Prostate gland (tissue), 2 donors: Measurements from ENCODE around the gene TNFRSF17. TPM values are rescaled to one million over a fixed set of nuclear protein-coding genes. Genes with fewer than 3 reads are reported as not detected.

Experiments
- DNase-seq: peaks from one replicate; pipeline ENCODE4 v3.0.0-alpha.2; 2019; ENCODE audit warnings: low spot score
- H3K27ac ChIP-seq, 2 donors: fragments of 200-600 bp; sonication (generic); 2 replicates each; pipeline ENCODE4 v1.5.1; 2017 to 2019
- H3K27me3 ChIP-seq: fragments of 200-600 bp; sonication (generic); replicated peaks from 2 replicates; pipeline ENCODE4 v1.5.1; 2019; ENCODE audit not compliant: insufficient read depth
- H3K36me3 ChIP-seq, 2 donors: fragments of 200-600 bp; sonication (generic); 1 replicate in 1 of 2; 2 replicates in 1 of 2; pipeline versions ENCODE4 v1.5.1 to v1.8.1; 2017 to 2019
- H3K4me1 ChIP-seq: fragments of 200-600 bp; sonication (generic); replicated peaks from 2 replicates; pipeline ENCODE4 v1.5.1; 2019
- H3K4me3 ChIP-seq, 2 donors: fragments of 200-600 bp; sonication (generic); 2 replicates each; pipeline ENCODE4 v1.5.1; 2017 to 2019
- H3K9me3 ChIP-seq: fragments of 200-600 bp; sonication (generic); 2 replicates; pipeline ENCODE4 v1.5.1; 2017
- CTCF ChIP-seq, 4 experiments: fragments of 200-600 bp in 2 of 4; fragments of 450-650 bp in 2 of 4; sonication (generic) in 2 of 4; IDR thresholded peaks; 1 replicate in 3 of 4; 2 replicates in 1 of 4; pipeline ENCODE4 v1.5.1; 2016 to 2019; ENCODE audit warnings: antibody characterized with exemption in 4 of 4, mild to moderate bottlenecking in 2 of 4, moderate library complexity in 2 of 4
- POLR2A ChIP-seq: fragments of 450-650 bp; IDR thresholded peaks from one replicate; pipeline ENCODE4 v1.6.1; 2016; ENCODE audit warnings: antibody characterized with exemption, mild to moderate bottlenecking
- POLR2AphosphoS5 ChIP-seq: sonication (generic); formaldehyde crosslinking; IDR thresholded peaks from one replicate; pipeline ENCODE4 v1.6.1; 2017; ENCODE audit warnings: antibody characterized with exemption
- WGBS: methylation state at CpG from one replicate; pipeline ENCODE4 v1.1.5; 2018; 5-methylcytosine and 5-hydroxymethylcytosine counted together
- intact Hi-C: fragments of 100-400 bp; cut with DNase I; formaldehyde crosslinking; loops from one replicate; pipeline ENCODE4 v1.14.2; 2022
- total RNA-seq, 2 donors: library from RNA; depleted of rRNA; stranded (reverse); fragments of >200 nt; gene quantifications; one replicate each; pipeline ENCODE4 v1.1.0, GENCODE V29; 2016

TNFRSF17 gene
- total RNA-seq, 2 donors from 2014 or later: 1.0 TPM; not detected in 1

- H3K4me3 ChIP-seq: no peak overlapping the region
- H3K27me3 ChIP-seq: no peaks in the 10 kb centered on the region
- intact Hi-C loops: no loop called here
- H3K9me3 ChIP-seq: no peaks in the 10 kb centered on the region
- TF ChIP-seq POLR2AphosphoS5: no peak
- TF ChIP-seq POLR2A: no peak
- TF ChIP-seq CTCF (IDR thresholded peaks at IDR 0.05): no peak
- WGBS: 79% methylated on average over 5 of the region's 5 CpGs
- no peak overlapping the region for H3K27ac ChIP-seq
- H3K36me3 ChIP-seq: no peaks in the 10 kb centered on the region
- no peak for DNase-seq
- no peaks in the 10 kb centered on the region for H3K4me1 ChIP-seq
Observed at GRCh38 chr16:11988258-11988978, 23.4 kb downstream of the TNFRSF17 start.

- 94% methylated on average over 11 of the region's 11 CpGs for WGBS
- H3K9me3 ChIP-seq: no peaks in the 10 kb centered on the region
- no peak overlapping the region for H3K4me3 ChIP-seq
- TF ChIP-seq CTCF (IDR thresholded peaks at IDR 0.05): no peak
- no peak for TF ChIP-seq POLR2A
- no peak for TF ChIP-seq POLR2AphosphoS5
- intact Hi-C loops: no loop called here
- no peak for DNase-seq
- no peaks in the 10 kb centered on the region for H3K36me3 ChIP-seq
- no peaks in the 10 kb centered on the region for H3K4me1 ChIP-seq
- H3K27ac ChIP-seq: no peak overlapping the region
- no peaks in the 10 kb centered on the region for H3K27me3 ChIP-seq
Observed at GRCh38 chr16:11990702-11991390, 25.8 kb downstream of the TNFRSF17 start.

- DNase-seq: no peak
- H3K9me3 ChIP-seq: no peaks in the 10 kb centered on the region
- H3K27me3 ChIP-seq: no peaks in the 10 kb centered on the region
- intact Hi-C loops: no loop called here
- no peak for TF ChIP-seq POLR2AphosphoS5
- no peak for TF ChIP-seq CTCF (IDR thresholded peaks at IDR 0.05)
- no peak for TF ChIP-seq POLR2A
- 74% methylated on average over 3 of the region's 3 CpGs for WGBS
- H3K36me3 ChIP-seq: no peaks in the 10 kb centered on the region
- H3K4me1 ChIP-seq: no peaks in the 10 kb centered on the region
- H3K4me3 ChIP-seq: no peak overlapping the region
- no peak overlapping the region for H3K27ac ChIP-seq
Observed at GRCh38 chr16:11992008-11992584, 27.1 kb downstream of the TNFRSF17 start.

GRCh38 chr16:11992586-11993524, 27.8 kb downstream of the TNFRSF17 start:
- H3K27me3 ChIP-seq: no peaks in the 10 kb centered on the region
- H3K36me3 ChIP-seq: no peaks in the 10 kb centered on the region
- TF ChIP-seq POLR2AphosphoS5: no peak
- H3K27ac ChIP-seq: no peak overlapping the region
- no peak for DNase-seq
- intact Hi-C loops: no loop called here
- WGBS: 90% methylated on average over 16 of the region's 16 CpGs
- no peaks in the 10 kb centered on the region for H3K9me3 ChIP-seq
- H3K4me1 ChIP-seq: no peaks in the 10 kb centered on the region
- no peak overlapping the region for H3K4me3 ChIP-seq
